Hepatocyte (in vitro differentiated cells): ENCODE measurements around the gene FILIP1L.

Source experiments
- EZH2 ChIP-seq: fragments of 200-600 bp; sonication (generic); IDR thresholded peaks from 2 replicates; pipeline ENCODE4 v1.6.1; 2016; ENCODE audit warnings: antibody characterized with exemption, mild to moderate bottlenecking, borderline replicate concordance
- TF ChIP-seq, protein P1 (sequence below): fragments of 200-600 bp; sonication (generic); IDR thresholded peaks from 2 replicates; pipeline ENCODE4 v1.5.1; 2016; ENCODE audit warnings: antibody characterized with exemption, mild to moderate bottlenecking; ENCODE audit not compliant: poor library complexity

DNA sequence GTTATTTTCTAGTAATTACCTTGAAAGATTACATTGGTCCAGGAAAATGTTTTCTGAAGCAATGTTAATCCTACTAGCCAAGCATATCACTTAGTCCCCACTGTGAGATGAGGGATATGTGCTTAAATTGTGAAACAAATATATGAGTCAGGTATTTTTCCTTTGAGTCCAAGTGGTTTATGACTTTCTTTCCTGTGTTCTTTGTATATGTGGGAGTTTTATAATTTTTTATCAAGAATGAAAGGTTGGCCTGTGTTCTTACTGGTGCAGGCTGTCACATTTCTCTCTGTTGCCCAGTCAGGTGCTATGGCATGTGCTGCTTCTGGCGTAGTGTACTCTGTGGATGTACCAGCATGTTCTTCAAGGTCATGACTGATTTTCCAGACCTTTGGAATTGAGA lies 149.2 kb downstream of the FILIP1L start:
- TF ChIP-seq, protein P1, sequence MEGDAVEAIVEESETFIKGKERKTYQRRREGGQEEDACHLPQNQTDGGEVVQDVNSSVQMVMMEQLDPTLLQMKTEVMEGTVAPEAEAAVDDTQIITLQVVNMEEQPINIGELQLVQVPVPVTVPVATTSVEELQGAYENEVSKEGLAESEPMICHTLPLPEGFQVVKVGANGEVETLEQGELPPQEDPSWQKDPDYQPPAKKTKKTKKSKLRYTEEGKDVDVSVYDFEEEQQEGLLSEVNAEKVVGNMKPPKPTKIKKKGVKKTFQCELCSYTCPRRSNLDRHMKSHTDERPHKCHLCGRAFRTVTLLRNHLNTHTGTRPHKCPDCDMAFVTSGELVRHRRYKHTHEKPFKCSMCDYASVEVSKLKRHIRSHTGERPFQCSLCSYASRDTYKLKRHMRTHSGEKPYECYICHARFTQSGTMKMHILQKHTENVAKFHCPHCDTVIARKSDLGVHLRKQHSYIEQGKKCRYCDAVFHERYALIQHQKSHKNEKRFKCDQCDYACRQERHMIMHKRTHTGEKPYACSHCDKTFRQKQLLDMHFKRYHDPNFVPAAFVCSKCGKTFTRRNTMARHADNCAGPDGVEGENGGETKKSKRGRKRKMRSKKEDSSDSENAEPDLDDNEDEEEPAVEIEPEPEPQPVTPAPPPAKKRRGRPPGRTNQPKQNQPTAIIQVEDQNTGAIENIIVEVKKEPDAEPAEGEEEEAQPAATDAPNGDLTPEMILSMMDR: no peak
- no peak for TF ChIP-seq EZH2
